Effector CD4-positive, alpha-beta T cell (primary cell): ENCODE data around the gene FCRL2.

Experiments used
- DNase-seq: peaks from one replicate; pipeline ENCODE4 v3.0.0-alpha.2; 2020
- total RNA-seq: gene quantifications from one replicate; lab custom pipeline; 2026; lab: John Stamatoyannopoulos, UW

FCRL2 gene, protein sequence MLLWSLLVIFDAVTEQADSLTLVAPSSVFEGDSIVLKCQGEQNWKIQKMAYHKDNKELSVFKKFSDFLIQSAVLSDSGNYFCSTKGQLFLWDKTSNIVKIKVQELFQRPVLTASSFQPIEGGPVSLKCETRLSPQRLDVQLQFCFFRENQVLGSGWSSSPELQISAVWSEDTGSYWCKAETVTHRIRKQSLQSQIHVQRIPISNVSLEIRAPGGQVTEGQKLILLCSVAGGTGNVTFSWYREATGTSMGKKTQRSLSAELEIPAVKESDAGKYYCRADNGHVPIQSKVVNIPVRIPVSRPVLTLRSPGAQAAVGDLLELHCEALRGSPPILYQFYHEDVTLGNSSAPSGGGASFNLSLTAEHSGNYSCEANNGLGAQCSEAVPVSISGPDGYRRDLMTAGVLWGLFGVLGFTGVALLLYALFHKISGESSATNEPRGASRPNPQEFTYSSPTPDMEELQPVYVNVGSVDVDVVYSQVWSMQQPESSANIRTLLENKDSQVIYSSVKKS
- total RNA-seq, result 3.2 reads per million, percentile 12 among the genes with 10 or more reads in this experiment

- no peak for DNase-seq
Observed at GRCh38 chr1:157776971-157777391, at the start of gene FCRL2. Gene FCRL2 (minus strand): TSS chr1:157777132. CDS start chr1:157777073, 59 bp downstream.

GRCh38 chr1:157820299-157820698 is 43.4 kb upstream of the FCRL2 start:
- no peak for DNase-seq

- DNase-seq, result no peak
Observed at GRCh38 chr1:157819896-157820295, 43.0 kb upstream of the FCRL2 start, which contains the start of gene FCRL1. Gene FCRL1 (minus strand): TSS chr1:157820120. CDS start chr1:157820037, 83 bp downstream.

DNA sequence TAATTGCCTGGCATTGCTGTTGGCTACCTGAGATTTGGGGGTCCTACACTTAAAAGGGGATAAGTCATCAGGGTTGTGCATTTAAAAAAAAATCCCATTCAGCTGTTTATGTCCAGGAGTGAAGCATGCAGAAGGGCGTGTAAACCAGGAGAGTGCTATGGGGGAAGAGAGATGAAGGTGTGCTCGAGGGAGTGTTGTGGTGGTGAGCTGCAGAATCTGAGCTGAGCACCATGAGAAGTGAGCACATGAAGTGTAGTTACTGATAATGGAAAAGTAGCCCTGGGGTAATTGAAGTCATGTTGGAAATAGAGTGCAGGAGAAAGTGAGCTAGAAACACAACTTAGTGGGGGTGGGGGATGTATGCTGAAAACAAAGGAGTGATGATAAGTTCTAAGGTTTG is 42.3 kb upstream of the FCRL2 start:
- no peak for DNase-seq

GRCh38 chr1:157813269-157813668 is 36.3 kb upstream of the FCRL2 start:
- no peak for DNase-seq

DNA sequence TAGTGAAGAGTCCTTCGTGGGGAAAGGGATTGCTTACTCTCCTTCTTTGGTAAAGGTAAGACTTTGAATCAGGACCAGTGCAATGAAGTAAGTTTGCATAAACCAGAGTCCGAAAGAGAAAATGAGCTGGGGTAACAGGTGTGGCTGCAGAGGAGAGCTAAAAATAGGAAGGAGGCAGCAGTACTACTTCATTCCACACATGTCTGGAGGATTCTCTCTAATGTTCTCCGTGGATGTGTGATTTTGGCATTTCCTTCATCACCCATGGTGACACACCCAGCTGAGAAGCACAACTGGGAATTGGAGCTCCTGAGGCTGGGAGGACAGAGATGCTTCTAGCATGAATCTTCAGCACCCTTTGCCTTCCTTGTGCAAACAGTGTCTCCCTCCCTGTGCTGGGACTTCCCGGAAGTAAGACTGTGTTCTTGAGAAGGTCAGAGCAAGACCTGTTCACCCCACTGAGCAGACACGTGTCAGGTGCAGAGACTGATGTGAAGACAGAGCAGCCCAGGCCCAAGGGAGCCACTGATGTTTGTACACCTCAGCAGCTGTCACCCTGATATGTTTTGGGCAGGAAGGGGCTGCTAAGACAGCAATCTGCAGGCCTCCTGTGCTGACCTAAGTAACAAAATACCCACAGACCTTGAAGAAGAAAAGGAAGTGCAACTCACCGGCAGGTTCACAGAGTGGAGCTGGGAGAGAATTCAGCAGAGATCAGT is 29.7 kb upstream of the FCRL2 start:
- DNase-seq, result no peak

- no peak for DNase-seq
Observed at GRCh38 chr1:157803851-157804250, 26.9 kb upstream of the FCRL2 start.

DNA sequence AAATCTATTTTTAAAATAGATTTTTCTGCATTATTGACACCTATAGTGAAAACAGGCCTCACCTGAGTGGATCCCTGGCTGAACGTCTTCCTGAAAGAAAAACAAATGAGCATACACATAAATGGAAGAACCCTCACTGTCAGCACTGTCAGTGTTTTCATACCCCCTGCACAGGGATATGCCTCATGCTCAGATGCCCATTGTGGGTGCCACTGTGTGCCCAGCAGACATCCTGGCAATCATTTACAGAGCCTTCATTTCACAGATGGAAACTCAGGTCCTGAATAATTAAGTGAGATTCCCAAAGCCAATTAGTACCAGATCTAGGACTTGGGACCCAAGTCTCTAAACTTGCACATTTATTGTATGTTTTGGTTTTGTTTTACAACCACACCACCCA is 23.1 kb upstream of the FCRL2 start:
- no peak for DNase-seq

DNA sequence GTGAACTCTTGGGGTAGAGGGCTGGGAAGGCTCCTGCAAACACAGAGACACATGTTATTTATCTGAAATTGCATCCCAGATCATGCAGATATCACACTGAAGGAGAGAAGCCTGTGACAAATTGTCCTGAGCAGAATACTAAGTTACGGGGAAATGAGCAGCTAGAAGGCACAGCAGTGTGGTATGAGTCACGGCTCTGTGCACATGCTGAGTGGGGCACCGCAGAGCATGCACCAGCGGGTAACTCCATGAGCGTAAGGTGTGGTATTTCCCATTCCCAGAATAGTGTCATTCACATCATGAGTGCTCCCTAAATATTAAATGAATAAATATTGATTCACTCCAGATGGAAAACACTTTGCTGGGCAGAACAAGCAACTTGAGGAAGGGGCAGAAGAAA is 21.3 kb upstream of the FCRL2 start:
- no peak for DNase-seq

DNA sequence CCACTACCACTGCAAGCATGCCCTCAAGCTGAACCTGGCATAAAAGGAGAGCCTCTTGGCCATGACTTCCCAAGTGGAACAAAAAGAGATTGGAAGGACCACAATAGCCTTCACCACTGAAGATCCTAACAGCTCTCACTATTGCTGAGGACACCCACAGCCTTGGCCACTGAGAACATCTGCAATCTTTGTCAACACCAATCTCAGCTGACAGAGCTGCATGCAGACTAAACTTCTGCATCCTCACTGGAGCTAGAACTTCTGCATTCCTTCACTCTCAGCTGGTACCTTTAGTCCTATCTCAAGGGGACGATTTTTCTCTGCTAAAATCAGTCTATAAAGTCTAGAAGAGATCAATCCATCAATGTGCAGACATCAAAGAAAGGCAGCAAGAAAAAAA is 8.3 kb upstream of the FCRL2 start:
- DNase-seq, result no peak

GRCh38 chr1:157784801-157785200 is 7.9 kb upstream of the FCRL2 start:
- no peak for DNase-seq

DNA sequence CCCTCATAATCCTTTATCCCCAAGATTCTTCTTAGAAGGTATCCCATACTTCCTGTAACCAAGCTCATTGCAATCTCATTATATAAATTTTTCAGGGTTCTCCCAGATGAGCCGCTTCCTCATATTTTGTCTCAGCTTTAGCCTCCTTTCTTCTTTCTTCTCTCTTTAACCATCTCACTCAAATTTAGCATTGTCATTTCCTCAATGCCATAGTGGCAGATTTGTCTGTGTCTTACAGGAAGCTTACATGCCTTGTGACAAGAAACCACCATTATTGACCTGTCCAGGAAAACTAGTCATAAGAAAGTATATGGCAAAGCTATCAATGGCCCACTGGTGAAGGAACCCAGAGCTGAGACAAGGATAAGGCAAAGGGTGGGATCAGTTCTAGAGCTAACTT is 6.0 kb upstream of the FCRL2 start:
- DNase-seq, result no peak

DNA sequence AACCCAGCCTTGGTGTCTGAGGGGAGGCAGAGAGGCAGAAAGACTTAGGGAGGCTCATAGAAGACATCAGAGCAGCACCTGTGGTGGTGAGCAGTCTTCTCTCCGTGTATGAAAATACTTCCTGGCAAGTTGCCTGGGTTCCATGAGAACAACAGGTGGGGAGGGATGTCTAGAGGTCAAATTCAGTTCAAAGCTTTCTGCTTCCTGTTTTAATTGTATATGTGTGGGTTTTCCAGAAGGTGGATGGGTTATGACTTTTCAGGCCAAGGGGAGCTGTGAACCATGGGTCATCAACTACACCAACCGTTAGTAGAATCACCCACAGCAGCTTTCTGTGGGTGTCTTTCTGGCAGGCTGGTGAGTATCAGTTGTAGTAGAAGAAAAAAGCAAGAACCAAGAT is 4.1 kb upstream of the FCRL2 start:
- no peak for DNase-seq

- no peak for DNase-seq
Observed at GRCh38 chr1:157775101-157775870, 1.6 kb downstream of the FCRL2 start.

- DNase-seq, result no peak
Observed at GRCh38 chr1:157774412-157774811, 2.5 kb downstream of the FCRL2 start.

- DNase-seq, result no peak
Observed at GRCh38 chr1:157773493-157774350, 3.2 kb downstream of the FCRL2 start.

DNA sequence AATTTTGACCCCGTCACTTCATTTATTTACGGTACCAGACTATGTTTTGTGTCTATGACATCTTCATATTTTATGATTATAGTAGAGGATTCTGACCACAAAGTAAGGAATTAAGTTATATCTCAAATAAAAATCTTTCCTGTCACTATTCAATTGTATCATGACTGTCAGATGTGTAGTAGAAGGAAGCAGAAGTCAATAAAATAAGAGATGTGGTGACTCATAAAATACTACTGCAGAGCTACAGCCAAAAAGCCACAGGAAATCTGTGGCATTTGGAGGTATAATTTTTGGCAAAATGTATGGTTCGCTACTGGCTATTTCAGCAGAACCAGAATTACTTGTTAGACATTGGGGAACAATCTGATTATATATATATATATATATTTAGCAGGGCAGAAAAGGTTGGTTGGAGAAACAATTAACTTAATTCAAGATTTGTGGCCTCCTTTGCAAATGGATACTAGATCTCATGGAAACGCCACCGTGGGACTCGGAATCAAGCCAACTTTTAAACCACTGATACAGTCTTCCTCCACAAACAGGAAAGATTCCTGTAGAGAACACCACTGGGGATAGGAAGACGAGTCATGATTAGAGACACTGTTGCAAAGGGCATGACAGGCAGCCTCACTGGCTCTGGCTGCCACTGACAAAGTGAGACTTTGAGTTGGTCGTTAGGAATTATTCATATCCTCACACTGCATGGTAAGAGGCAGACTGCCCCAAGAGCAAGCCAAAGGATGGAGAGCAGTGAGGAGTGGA is 5.1 kb downstream of the FCRL2 start:
- DNase-seq, result no peak

GRCh38 chr1:157770442-157771043 is 6.4 kb downstream of the FCRL2 start:
- DNase-seq, result no peak

DNA sequence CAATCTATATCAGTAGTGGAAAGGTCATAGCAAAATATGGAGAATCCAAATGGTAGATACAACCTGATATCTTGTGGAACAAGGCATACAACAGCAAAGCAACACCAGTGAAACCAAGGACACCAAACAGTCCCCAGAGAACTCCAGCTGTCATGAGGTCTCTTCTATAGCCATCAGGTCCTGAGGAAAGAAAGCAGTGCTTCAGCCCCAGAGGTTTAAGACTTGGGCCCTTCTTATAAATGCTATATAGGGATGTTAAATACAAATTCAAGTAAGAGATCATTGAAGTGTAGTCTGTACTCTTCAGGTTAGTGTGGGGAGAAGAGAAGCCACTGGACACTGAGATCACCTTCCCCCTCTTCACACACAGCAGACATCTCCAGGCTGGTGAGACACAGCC is 10.1 kb downstream of the FCRL2 start:
- DNase-seq, result no peak

GRCh38 chr1:157758018-157758417 is 18.9 kb downstream of the FCRL2 start:
- DNase-seq, result no peak

GRCh38 chr1:157753611-157754010 is 23.3 kb downstream of the FCRL2 start:
- no peak for DNase-seq
